HepG2 (cell line): ENCODE data around the gene ZXDC. TPM values are rescaled to one million over a fixed set of nuclear protein-coding genes. Genes with fewer than 3 reads are reported as not detected.

Experiments used
- ATAC-seq: fragments of 200-7000 bp; cut with Tn5 transposase; 3 replicates; pipeline ENCODE4 v1.9.1; 2020; ENCODE audit warnings: mild to moderate bottlenecking, moderate library complexity
- BruUV-seq: library from RNA; stranded (reverse); fragments of 400-500 nt; replicated peaks from 2 replicates; lab custom pipeline; 2021; lab: Mats Ljungman, UMichigan
- CTCF ChIA-PET: fragments of 300-600 bp; formaldehyde crosslinking; extraction: SDS; loops from one replicate; lab custom pipeline; 2021; ENCODE audit warnings: low total read pairs, inconsistent platforms, low intra/inter-chr PET ratio; lab: Yijun Ruan, JAX
- POLR2A ChIA-PET: fragments of 350-600 bp; sonication (Branson Sonifier 250); formaldehyde crosslinking; loops from one replicate; lab custom pipeline; 2020; ENCODE audit warnings: antibody characterized with exemption, inconsistent platforms; lab: Yijun Ruan, JAX
- DNase-seq: peaks from one replicate; pipeline ENCODE4 v3.0.0-alpha.2; 2015; ENCODE audit warnings: low spot score
- FAIRE-seq: peaks from 3 replicates; lab custom pipeline; 2011; peaks lifted over from hg19 to GRCh38; lab: Jason Lieb, UNC
- H2AFZ ChIP-seq: one replicate; pipeline ENCODE4 v1.6.1; 2011; ENCODE audit warnings: low read length, inconsistent platforms
- H3K27ac ChIP-seq: fragments of 300-600 bp; 3 replicates; pipeline ENCODE4 v1.8.0; 2011; ENCODE audit warnings: mixed run types, mild to moderate bottlenecking, mixed read lengths, low read length, inconsistent platforms; ENCODE audit not compliant: insufficient read depth; ENCODE audit errors: extremely low read length
- H3K27me3 ChIP-seq, 2 experiments: fragments of 200-600 bp in 1 of 2; 2 replicates in 1 of 2; 3 replicates in 1 of 2; pipeline versions ENCODE4 v1.6.0 to v1.8.0; 2011; ENCODE audit warnings: low read length in 2 of 2, mild to moderate bottlenecking in 2 of 2, moderate library complexity in 2 of 2, inconsistent platforms in 1 of 2; ENCODE audit not compliant: insufficient read depth in 2 of 2, control insufficient read depth in 1 of 2
- H3K36me3 ChIP-seq, 2 experiments: fragments of 200-600 bp in 1 of 2; replicated peaks in 1 of 2; 2 replicates in 1 of 2; 3 replicates in 1 of 2; pipeline versions ENCODE4 v1.5.1 to v1.8.0; 2011; ENCODE audit warnings: low read length in 2 of 2, inconsistent platforms in 1 of 2; ENCODE audit not compliant: insufficient read depth in 2 of 2, control insufficient read depth in 1 of 2
- H3K4me1 ChIP-seq: 2 replicates; pipeline ENCODE4 v1.5.1; 2012; ENCODE audit warnings: low read length, inconsistent platforms; ENCODE audit not compliant: insufficient read depth
- H3K4me2 ChIP-seq: 2 replicates; pipeline ENCODE4 v1.6.0; 2011; ENCODE audit warnings: low read depth, low read length, inconsistent platforms
- H3K4me3 ChIP-seq, 3 experiments: fragments of 200-600 bp in 1 of 3; sonication (generic), shearing (Covaris generic) in 1 of 3; replicated peaks in 1 of 3; 2 replicates each; pipeline ENCODE4 v1.5.1; 2011 to 2016; ENCODE audit warnings: low read length in 3 of 3, inconsistent platforms in 2 of 3, low read depth in 2 of 3, mild to moderate bottlenecking in 2 of 3, control low read depth in 1 of 3, mixed read lengths in 1 of 3; ENCODE audit not compliant: insufficient read depth in 1 of 3
- H3K79me2 ChIP-seq: one replicate; pipeline ENCODE4 v1.6.1; 2011; ENCODE audit warnings: low read length, inconsistent platforms; ENCODE audit not compliant: insufficient read depth
- H3K9ac ChIP-seq: 2 replicates; pipeline ENCODE4 v1.6.0; 2011; ENCODE audit warnings: mild to moderate bottlenecking, low read depth, low read length, inconsistent platforms; ENCODE audit not compliant: insufficient read depth
- H3K9me3 ChIP-seq: 2 replicates; pipeline ENCODE4 v1.5.1; 2012; ENCODE audit warnings: mild to moderate bottlenecking, low read length
- H4K20me1 ChIP-seq: 2 replicates; pipeline ENCODE4 v1.6.0; 2011; ENCODE audit warnings: inconsistent platforms, mild to moderate bottlenecking, low read length, moderate library complexity; ENCODE audit not compliant: insufficient read depth
- ARID3A ChIP-seq: IDR thresholded peaks from 2 replicates; pipeline ENCODE4 v1.6.1; 2012; ENCODE audit warnings: low read depth, low read length, improper control_type of control experiment
- ARNT ChIP-seq: fragments of 450-650 bp; IDR thresholded peaks from 2 replicates; pipeline ENCODE4 v1.6.1; 2017
- CHCHD3 ChIP-seq: sonication (generic); formaldehyde crosslinking; IDR thresholded peaks from 2 replicates; pipeline ENCODE4 v1.8.0; 2022; ENCODE audit warnings: mild to moderate bottlenecking, missing genetic modification reagents, moderate library complexity
- FOXK2 ChIP-seq: fragments of 450-650 bp; IDR thresholded peaks from 2 replicates; pipeline ENCODE4 v1.6.1; 2016
- REST ChIP-seq, 2 experiments: IDR thresholded peaks; 2 replicates each; pipeline ENCODE4 v1.6.1; 2011 to 2012; ENCODE audit warnings: low read length in 2 of 2, borderline replicate concordance in 1 of 2, low read depth in 1 of 2, mild to moderate bottlenecking in 1 of 2, moderate library complexity in 1 of 2
- SOX13 ChIP-seq, 3 experiments: fragments of 450-650 bp in 1 of 3; sonication (generic) in 1 of 3; formaldehyde crosslinking in 1 of 3; IDR thresholded peaks in 2 of 3; conservative IDR thresholded peaks in 1 of 3; 2 replicates each; pipeline versions ENCODE4 v1.5.0 to v1.6.1; 2016 to 2020; ENCODE audit warnings: antibody characterized with exemption in 1 of 3, mild to moderate bottlenecking in 1 of 3, missing compliant biosample characterization in 1 of 3, missing genetic modification reagents in 1 of 3, moderate library complexity in 1 of 3
- TBX3 ChIP-seq: fragments of 450-650 bp; IDR thresholded peaks from 2 replicates; pipeline ENCODE4 v1.6.1; 2017; ENCODE audit warnings: antibody characterized with exemption, mild to moderate bottlenecking, inconsistent platforms, borderline replicate concordance
- ZC3H4 ChIP-seq: sonication (generic); formaldehyde crosslinking; IDR thresholded peaks from 2 replicates; pipeline ENCODE4 v1.4.0; 2020; ENCODE audit warnings: missing genetic modification reagents, borderline replicate concordance
- ZNF3 ChIP-seq: IDR thresholded peaks from 2 replicates; pipeline ENCODE4 v1.7.0; 2017; ENCODE audit warnings: inconsistent platforms
- ZNF343 ChIP-seq: sonication (generic); formaldehyde crosslinking; IDR thresholded peaks from 2 replicates; pipeline ENCODE4 v1.4.0; 2020; ENCODE audit warnings: mild to moderate bottlenecking, missing genetic modification reagents
- ZNF598 ChIP-seq: sonication (generic); formaldehyde crosslinking; IDR thresholded peaks from 2 replicates; pipeline ENCODE4 v1.5.1; 2020; ENCODE audit warnings: mild to moderate bottlenecking, missing genetic modification reagents, borderline replicate concordance
- ZNF761 ChIP-seq: sonication (generic); formaldehyde crosslinking; conservative IDR thresholded peaks from 2 replicates; pipeline ENCODE4 v1.4.0; 2020; ENCODE audit warnings: mild to moderate bottlenecking, missing genetic modification reagents
- WGBS: methylation state at CpG from one replicate; pipeline ENCODE4 v1.1.6; 2017; ENCODE audit warnings: low lambda C conversion rate; 5-methylcytosine and 5-hydroxymethylcytosine counted together
- in situ Hi-C: cut with HindIII; loops from 2 replicates; pipeline ENCODE4 v1.10.0; 2017; ENCODE audit warnings: low pct_unique_long_range_greater_than_20kb; ENCODE audit not compliant: extremely low pct_ligation_motif_present
- intact Hi-C: fragments of 100-400 bp; cut with micrococcal nuclease; formaldehyde crosslinking; loops from one replicate; pipeline ENCODE4 v1.10.0; 2022; ENCODE audit not compliant: unreplicated experiment
- polyA plus RNA-seq, 8 experiments: library from polyadenylated mRNA; depleted of rRNA in 3 of 8; stranded (reverse) in 7 of 8; unstranded in 1 of 8; fragments of >200 nt; fragmentation: Illumina TruSeq in 4 of 8; extraction: Trizol in 4 of 8; gene quantifications; 2 replicates each; pipeline versions ENCODE4 v1.2.1 to v1.2.3, GENCODE V29; 2011 to 2016; ENCODE audit warnings: low read depth in 4 of 8, missing spikeins in 1 of 8, mixed read lengths in 1 of 8; ENCODE audit not compliant: insufficient read depth in 1 of 8
- total RNA-seq, 5 experiments: library from RNA; depleted of rRNA; stranded (reverse); fragments of >200 nt; fragmentation: Illumina TruSeq; extraction: Trizol; gene quantifications; 2 replicates each; pipeline ENCODE4 v1.2.3, GENCODE V29; 2016; ENCODE audit warnings: low read depth in 1 of 5

Gene ZXDC
- total and polyA plus RNA-seq, 2 of the 13 experiments (the other 11 are each of a cell fraction or from before 2014, with no cell fraction given) = 17.6 to 21.2 TPM

GRCh38 chr3:126478581-126479310, 3.1 kb upstream of the ZXDC start:
- H3K9ac ChIP-seq = no peak overlapping the region
- 82% methylated on average over 14 of the region's 14 CpGs for WGBS
- peaks cover 12% of the 10 kb centered on the region for H3K79me2 ChIP-seq
- H3K4me3 ChIP-seq = no peak overlapping the region
- no peak overlapping the region for H2AFZ ChIP-seq
- TF ChIP-seq FOXK2 (no peak), SOX13 (IDR thresholded peaks at IDR 0.05) (no peak), SOX13 (CRISPR knock-in tag; conservative IDR thresholded peaks at IDR 0.05 in 1 of 2, IDR thresholded peaks at IDR 0.05 in 1 of 2) (peak in 1 of 2 experiments; percentile 48; a peak in 2 of 4 replicates)
- in situ Hi-C loops = no loop called here
- FAIRE-seq = no peak
- H3K4me2 ChIP-seq = no peak overlapping the region
- no peaks in the 10 kb centered on the region for H3K36me3 ChIP-seq
- 0 out of 2 replicates have a peak, but pooled peaks cover 2% of the 10 kb centered on the region for H4K20me1 ChIP-seq
- H3K27ac ChIP-seq = no peak overlapping the region
- POLR2A ChIA-PET = interaction anchor here (1.4 kb wide), 1 partner anchor 45 kb away, joined by 4 read pairs; the partner anchor contains the start of gene CHST13
- BruUV-seq = no TSS peak
- no peaks in the 10 kb centered on the region; a peak in 1 of 5 replicates for H3K27me3 ChIP-seq
- CTCF ChIA-PET = no interaction called here
- intact Hi-C loops = no loop called here
- no peaks in the 10 kb centered on the region for H3K9me3 ChIP-seq
- H3K4me1 ChIP-seq = peaks cover 73% of the 10 kb centered on the region
- DNase-seq = no peak
- no peak for ATAC-seq

GRCh38 chr3:126477061-126477380, 1.3 kb upstream of the ZXDC start:
- H3K4me2 ChIP-seq = peak overlapping the region; percentile 91
- peaks cover 74% of the 10 kb centered on the region for H3K4me1 ChIP-seq
- ChIA-PET POLR2A (interaction anchor here (2.2 to 3.2 kb wide), 5 partner anchors 11 to 52 kb away, joined by 12 to 26 read pairs (median 16); partner anchors contain the start of gene CHST13), CTCF (no interaction called here)
- peak overlapping the region; percentile 43 for H3K27ac ChIP-seq
- intact Hi-C loops (no loop called here), in situ Hi-C loops (no loop called here)
- ATAC-seq (no peak), FAIRE-seq (no peak), DNase-seq (peak; percentile 42)
- H3K4me3 ChIP-seq = peak overlapping the region in 1 of 3 experiments; percentile 87; a peak in 1 of 6 replicates
- H3K27me3 ChIP-seq = no peaks in the 10 kb centered on the region; a peak in 1 of 5 replicates
- no peaks in the 10 kb centered on the region for H3K9me3 ChIP-seq
- H3K36me3 ChIP-seq = no peaks in the 10 kb centered on the region
- H3K9ac ChIP-seq = no peak overlapping the region
- H3K79me2 ChIP-seq = peaks cover 29% of the 10 kb centered on the region
- 14% methylated on average over 4 of the region's 4 CpGs for WGBS
- BruUV-seq = no TSS peak
- H4K20me1 ChIP-seq = peaks cover 19% of the 10 kb centered on the region
- H2AFZ ChIP-seq = no peak overlapping the region
- TF ChIP-seq TBX3 (no peak), ZC3H4 (no peak), CHCHD3 (CRISPR knock-in tag) (no peak), REST (IDR thresholded peaks at IDR 0.05; ENCODE audit: borderline replicate concordance in 1 of 2, low read depth in 1 of 2, low read length in 2 of 2) (no peak), ARID3A (no peak), ZNF343 (CRISPR knock-in tag) (no peak), ZNF3 (CRISPR knock-in tag) (no peak), ZNF598 (CRISPR knock-in tag) (no peak), ZNF761 (CRISPR knock-in tag) (no peak), ARNT (no peak)
